ENCODE data around the gene FAM180B. TPM values are rescaled to one million over a fixed set of nuclear protein-coding genes. Genes with fewer than 3 reads are reported as not detected.

FAM180B gene
- total RNA-seq, 1 donor from 2014 or later = 0.53 TPM

- DNase-seq (no peak), ATAC-seq (peak; percentile 21 to 30)
- Histone ChIP-seq H3K36me3 (peaks cover 19% of the 10 kb centered on the region), H3K27ac (peak overlapping the region; percentile 88), H3K9me3 (no peaks in the 10 kb centered on the region), H3K27me3 (ENCODE audit: low read depth) (no peaks in the 10 kb centered on the region), H3K4me3 (peak overlapping the region; percentile 97), H3K4me1 (peaks cover 22% of the 10 kb centered on the region)
- intact Hi-C loops (cut with DNase I) = no loop called here
- TF ChIP-seq, protein P1, sequence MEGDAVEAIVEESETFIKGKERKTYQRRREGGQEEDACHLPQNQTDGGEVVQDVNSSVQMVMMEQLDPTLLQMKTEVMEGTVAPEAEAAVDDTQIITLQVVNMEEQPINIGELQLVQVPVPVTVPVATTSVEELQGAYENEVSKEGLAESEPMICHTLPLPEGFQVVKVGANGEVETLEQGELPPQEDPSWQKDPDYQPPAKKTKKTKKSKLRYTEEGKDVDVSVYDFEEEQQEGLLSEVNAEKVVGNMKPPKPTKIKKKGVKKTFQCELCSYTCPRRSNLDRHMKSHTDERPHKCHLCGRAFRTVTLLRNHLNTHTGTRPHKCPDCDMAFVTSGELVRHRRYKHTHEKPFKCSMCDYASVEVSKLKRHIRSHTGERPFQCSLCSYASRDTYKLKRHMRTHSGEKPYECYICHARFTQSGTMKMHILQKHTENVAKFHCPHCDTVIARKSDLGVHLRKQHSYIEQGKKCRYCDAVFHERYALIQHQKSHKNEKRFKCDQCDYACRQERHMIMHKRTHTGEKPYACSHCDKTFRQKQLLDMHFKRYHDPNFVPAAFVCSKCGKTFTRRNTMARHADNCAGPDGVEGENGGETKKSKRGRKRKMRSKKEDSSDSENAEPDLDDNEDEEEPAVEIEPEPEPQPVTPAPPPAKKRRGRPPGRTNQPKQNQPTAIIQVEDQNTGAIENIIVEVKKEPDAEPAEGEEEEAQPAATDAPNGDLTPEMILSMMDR (IDR thresholded peaks at IDR 0.05) = no peak
Measured at GRCh38 chr11:47564933-47565339, 21.5 kb upstream of the FAM180B start.

DNA sequence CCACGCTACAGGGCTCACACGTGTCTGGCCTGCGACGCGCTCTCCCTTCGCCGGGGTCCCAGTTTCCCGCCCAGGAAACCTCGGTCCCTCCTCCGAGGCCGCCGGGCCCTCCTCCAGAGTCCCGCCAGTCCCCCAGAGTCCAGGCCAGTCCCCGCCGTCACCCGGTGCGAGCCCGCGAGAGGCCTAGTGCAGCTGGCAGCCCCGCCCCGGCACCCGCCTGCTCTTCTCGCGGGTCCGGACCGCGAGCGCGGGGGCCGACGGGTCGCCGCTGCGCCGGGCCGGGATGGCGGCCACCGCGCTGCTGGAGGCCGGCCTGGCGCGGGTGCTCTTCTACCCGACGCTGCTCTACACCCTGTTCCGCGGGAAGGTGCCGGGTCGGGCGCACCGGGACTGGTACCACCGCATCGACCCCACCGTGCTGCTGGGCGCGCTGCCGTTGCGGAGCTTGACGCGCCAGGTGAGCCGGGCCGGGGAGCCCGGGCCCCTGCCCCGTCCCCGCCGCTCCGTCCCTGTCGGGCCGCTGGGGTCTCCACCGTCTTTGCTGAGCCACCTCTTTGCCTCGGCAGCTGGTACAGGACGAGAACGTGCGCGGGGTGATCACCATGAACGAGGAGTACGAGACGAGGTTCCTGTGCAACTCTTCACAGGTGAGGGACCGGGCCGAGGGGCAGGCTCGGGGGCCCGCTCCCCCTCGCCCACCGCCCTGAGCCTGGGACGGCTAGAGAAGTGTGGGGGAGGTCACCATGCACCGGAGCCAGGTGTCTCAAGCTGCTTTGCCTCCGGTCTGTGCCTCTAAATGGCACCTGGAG lies 20.9 kb upstream of the FAM180B start, which contains the start of gene PTPMT1:
PTPMT1 (plus strand) TSS at position 260 of the 809 bp plus-strand sequence; CDS start at position 284, 24 bp downstream.
- peak within 1 kb of the TSS; percentile 88 for H3K27ac ChIP-seq
- intact Hi-C loops (cut with DNase I) = no loop called here
- DNase-seq = peak; percentile 89
- peak; percentile 97 to 98 for ATAC-seq
- H3K4me3 ChIP-seq = peak within 1 kb of the TSS; percentile 97
- no peaks in the 10 kb centered on the region for H3K9me3 ChIP-seq
- H3K4me1 ChIP-seq = peaks cover 22% of the 10 kb centered on the region
- TF ChIP-seq, protein P1 (IDR thresholded peaks at IDR 0.05) = no peak
- no peaks in the 10 kb centered on the region for H3K27me3 ChIP-seq (ENCODE audit: low read depth)
- peaks cover 25% of the 10 kb centered on the region for H3K36me3 ChIP-seq

- Histone ChIP-seq H3K4me1 (peaks cover 26% of the 10 kb centered on the region), H3K36me3 (peaks cover 28% of the 10 kb centered on the region), H3K4me3 (peak overlapping the region; percentile 97), H3K9me3 (no peaks in the 10 kb centered on the region), H3K27me3 (ENCODE audit: low read depth) (no peaks in the 10 kb centered on the region), H3K27ac (peak overlapping the region; percentile 88)
- intact Hi-C loops (cut with DNase I) = no loop called here
- DNase-seq (peak; percentile 58), ATAC-seq (peak; percentile 39 to 58)
- TF ChIP-seq, protein P1 (IDR thresholded peaks at IDR 0.05) = no peak
Measured at GRCh38 chr11:47566149-47566698, 20.3 kb upstream of the FAM180B start.

- Histone ChIP-seq H3K27ac (no peak overlapping the region), H3K27me3 (ENCODE audit: low read depth) (no peaks in the 10 kb centered on the region), H3K36me3 (peaks cover 62% of the 10 kb centered on the region), H3K9me3 (no peaks in the 10 kb centered on the region), H3K4me1 (peaks cover 37% of the 10 kb centered on the region), H3K4me3 (no peak overlapping the region)
- TF ChIP-seq, protein P1 (IDR thresholded peaks at IDR 0.05) = no peak
- intact Hi-C loops (cut with DNase I) = no loop called here
- no peak for ATAC-seq
- DNase-seq = no peak
Measured at GRCh38 chr11:47569646-47570045, 16.8 kb upstream of the FAM180B start.

GRCh38 chr11:47570651-47571356 lies 15.7 kb upstream of the FAM180B start:
- DNase-seq = no peak
- H3K9me3 ChIP-seq = no peaks in the 10 kb centered on the region
- TF ChIP-seq, protein P1 (IDR thresholded peaks at IDR 0.05) = no peak
- intact Hi-C loops (cut with DNase I) = no loop called here
- peaks cover 32% of the 10 kb centered on the region for H3K4me1 ChIP-seq
- no peak overlapping the region for H3K4me3 ChIP-seq
- H3K27me3 ChIP-seq (ENCODE audit: low read depth) = no peaks in the 10 kb centered on the region
- peak; percentile 65 to 68 for ATAC-seq
- H3K27ac ChIP-seq = peak overlapping the region; percentile 0
- H3K36me3 ChIP-seq = peaks cover 74% of the 10 kb centered on the region
